ENCODE data around the gene TTLL11.

DNA sequence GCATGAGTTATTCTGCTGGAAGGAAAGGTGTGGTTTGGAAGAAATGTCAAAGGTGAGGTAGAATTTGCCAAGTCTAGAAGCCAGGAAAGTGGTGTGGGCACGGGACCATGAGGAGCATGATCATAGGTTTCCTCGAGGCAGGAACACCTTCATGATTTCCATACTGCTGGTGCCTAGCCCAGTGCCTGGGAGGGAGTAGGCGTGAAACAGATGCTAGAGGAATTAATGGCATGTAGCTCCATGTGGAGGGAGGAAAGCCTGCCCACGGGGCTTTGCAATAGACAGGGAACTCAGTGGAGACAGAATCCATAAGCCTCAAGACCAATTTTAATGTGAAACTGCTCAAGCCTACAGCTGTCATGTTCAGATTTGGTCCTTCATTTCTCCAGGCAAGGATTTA lies 35.1 kb downstream of the TTLL11 start:
- TF ChIP-seq, protein P1, sequence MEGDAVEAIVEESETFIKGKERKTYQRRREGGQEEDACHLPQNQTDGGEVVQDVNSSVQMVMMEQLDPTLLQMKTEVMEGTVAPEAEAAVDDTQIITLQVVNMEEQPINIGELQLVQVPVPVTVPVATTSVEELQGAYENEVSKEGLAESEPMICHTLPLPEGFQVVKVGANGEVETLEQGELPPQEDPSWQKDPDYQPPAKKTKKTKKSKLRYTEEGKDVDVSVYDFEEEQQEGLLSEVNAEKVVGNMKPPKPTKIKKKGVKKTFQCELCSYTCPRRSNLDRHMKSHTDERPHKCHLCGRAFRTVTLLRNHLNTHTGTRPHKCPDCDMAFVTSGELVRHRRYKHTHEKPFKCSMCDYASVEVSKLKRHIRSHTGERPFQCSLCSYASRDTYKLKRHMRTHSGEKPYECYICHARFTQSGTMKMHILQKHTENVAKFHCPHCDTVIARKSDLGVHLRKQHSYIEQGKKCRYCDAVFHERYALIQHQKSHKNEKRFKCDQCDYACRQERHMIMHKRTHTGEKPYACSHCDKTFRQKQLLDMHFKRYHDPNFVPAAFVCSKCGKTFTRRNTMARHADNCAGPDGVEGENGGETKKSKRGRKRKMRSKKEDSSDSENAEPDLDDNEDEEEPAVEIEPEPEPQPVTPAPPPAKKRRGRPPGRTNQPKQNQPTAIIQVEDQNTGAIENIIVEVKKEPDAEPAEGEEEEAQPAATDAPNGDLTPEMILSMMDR (IDR thresholded peaks at IDR 0.05), result no peak
- TF ChIP-seq POLR2A (IDR thresholded peaks at IDR 0.05), result no peak
